D721Med (cell line): Measurements from ENCODE around the gene ESRRG.

ENCODE experiments used
- DNase-seq: peaks from one replicate; pipeline ENCODE4 v3.0.0; 2011; ENCODE audit warnings: low spot score; ENCODE audit not compliant: insufficient read length
- FAIRE-seq: peaks from 2 replicates; lab custom pipeline; 2011; peaks lifted over from hg19 to GRCh38; lab: Jason Lieb, UNC
- TF ChIP-seq, protein P1 (sequence below): IDR thresholded peaks from 2 replicates; pipeline ENCODE4 v1.5.1; 2012; ENCODE audit warnings: mild to moderate bottlenecking, control low read depth; ENCODE audit not compliant: insufficient read depth; ENCODE audit errors: missing control alignments

The ESRRG gene

GRCh38 chr1:216554934-216555333, 168.3 kb downstream of the ESRRG start:
- DNase-seq (no peak), FAIRE-seq (peak; percentile 94)
- TF ChIP-seq, protein P1, sequence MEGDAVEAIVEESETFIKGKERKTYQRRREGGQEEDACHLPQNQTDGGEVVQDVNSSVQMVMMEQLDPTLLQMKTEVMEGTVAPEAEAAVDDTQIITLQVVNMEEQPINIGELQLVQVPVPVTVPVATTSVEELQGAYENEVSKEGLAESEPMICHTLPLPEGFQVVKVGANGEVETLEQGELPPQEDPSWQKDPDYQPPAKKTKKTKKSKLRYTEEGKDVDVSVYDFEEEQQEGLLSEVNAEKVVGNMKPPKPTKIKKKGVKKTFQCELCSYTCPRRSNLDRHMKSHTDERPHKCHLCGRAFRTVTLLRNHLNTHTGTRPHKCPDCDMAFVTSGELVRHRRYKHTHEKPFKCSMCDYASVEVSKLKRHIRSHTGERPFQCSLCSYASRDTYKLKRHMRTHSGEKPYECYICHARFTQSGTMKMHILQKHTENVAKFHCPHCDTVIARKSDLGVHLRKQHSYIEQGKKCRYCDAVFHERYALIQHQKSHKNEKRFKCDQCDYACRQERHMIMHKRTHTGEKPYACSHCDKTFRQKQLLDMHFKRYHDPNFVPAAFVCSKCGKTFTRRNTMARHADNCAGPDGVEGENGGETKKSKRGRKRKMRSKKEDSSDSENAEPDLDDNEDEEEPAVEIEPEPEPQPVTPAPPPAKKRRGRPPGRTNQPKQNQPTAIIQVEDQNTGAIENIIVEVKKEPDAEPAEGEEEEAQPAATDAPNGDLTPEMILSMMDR, result no peak

- DNase-seq (no peak), FAIRE-seq (no peak)
- TF ChIP-seq, protein P1, result no peak
These were observed 169.5 kb downstream of the ESRRG start for GRCh38 chr1:216553766-216554165.

DNA sequence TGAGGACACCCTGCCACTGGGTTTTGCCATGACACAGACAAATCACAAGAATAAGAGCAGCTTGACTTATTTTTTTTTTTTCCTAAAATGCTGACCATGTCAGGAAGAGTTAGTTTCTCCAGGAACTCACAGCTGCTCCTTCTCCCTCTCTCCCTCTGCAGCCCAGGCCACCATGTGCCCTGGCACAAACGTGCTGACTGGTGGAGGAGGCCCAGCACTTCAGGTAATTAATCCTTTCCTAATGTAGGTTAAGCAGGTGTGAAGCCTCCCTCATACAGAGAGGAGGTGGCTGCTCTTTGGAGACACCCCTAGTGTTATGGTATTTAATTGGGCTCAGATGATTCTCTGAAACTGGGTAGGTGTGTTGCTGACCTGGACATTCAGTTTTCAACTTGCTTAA, 170.2 kb downstream of the ESRRG start:
- TF ChIP-seq, protein P1, result no peak
- DNase-seq (no peak), FAIRE-seq (peak; percentile 48)

DNA sequence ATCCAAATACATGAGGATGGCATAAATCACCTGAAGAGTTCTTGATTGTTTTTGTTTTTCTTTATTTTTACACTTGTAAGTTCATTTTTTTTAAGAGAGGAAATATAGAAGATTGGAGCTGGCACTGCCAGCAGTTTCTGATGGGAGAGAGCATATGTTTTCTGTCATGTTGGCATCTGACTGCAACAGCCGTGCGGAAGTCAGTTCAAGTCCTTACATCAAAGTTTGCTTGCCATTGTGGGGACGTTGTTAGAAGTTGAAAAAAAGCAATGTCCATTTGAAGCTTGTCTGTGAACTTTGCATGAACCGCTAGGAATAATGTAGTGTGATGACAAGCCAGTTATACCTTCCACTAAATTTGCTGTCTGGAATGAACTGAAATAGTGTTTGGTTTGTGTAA, 173.4 kb downstream of the ESRRG start:
- FAIRE-seq (no peak), DNase-seq (no peak)
- TF ChIP-seq, protein P1, result no peak

DNA sequence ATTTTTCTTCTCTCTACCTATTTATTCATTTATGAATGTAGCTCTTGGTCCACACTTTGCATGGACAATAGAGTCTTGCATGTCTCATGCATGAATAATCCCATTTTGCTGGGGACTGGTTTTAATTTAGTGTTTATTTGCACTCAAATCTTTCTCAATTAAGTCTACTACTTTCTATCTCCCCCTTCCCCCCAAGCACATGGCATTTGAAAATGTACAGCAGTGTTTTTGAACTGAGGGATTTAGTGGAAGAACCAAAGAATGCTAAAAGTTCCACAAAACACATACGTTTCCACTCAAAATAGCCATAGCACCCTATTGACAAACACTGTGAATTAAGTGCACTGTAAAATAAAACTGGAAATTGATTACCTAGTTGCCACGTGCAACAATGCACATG, 180.5 kb downstream of the ESRRG start:
- FAIRE-seq (no peak), DNase-seq (no peak)
- TF ChIP-seq, protein P1, result no peak

DNA sequence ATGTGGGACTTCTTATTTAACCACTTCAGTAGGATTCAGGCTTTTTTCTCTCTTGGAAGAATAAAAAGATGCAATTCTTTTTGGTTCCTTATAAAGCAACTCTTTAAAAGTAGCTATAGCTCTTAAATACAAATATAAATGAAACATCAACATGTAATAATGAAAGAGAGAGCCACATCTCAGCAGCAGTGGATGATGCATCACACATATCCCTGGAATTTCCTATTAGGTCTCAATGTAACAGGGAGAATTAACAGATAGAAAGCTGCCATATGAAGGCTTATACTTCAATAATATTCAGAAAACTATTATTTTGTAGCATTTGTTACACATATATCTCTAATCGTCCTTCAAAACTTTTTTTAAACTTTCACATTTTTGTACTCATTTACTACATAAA, 181.0 kb downstream of the ESRRG start:
- FAIRE-seq, result peak; percentile 91
- no peak for DNase-seq
- TF ChIP-seq, protein P1, result no peak

DNA sequence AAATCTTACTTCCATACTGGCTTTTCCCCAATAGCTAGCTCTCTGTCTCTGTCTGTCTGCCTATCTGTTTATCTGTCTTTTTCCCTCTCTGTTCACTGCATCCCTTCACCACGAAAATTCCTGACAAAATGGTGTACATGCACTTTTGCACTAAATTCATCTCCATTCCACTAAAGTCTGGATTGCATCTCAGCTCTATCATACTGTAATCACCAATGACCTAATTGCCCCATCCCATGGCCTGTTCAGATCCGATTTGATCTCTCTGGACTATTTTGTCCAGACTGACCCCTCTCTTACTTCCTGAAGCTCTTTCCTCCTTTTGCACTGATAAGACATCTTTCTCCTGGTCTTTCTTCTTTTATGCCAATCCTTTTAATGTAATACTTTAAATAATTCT, 187.5 kb downstream of the ESRRG start:
- DNase-seq (no peak), FAIRE-seq (no peak)
- TF ChIP-seq, protein P1, result no peak
